Hematopoietic multipotent progenitor cell treated with erythropoietin and hydrocortisone succinate and interleukin-3 and kit ligand, for 8 days (in vitro differentiated cells): Measurements from ENCODE around the gene ADAMTS13.

Experiments
- DNase-seq: peaks from one replicate; pipeline ENCODE4 v3.0.0-alpha.2; 2015

Gene ADAMTS13

DNA sequence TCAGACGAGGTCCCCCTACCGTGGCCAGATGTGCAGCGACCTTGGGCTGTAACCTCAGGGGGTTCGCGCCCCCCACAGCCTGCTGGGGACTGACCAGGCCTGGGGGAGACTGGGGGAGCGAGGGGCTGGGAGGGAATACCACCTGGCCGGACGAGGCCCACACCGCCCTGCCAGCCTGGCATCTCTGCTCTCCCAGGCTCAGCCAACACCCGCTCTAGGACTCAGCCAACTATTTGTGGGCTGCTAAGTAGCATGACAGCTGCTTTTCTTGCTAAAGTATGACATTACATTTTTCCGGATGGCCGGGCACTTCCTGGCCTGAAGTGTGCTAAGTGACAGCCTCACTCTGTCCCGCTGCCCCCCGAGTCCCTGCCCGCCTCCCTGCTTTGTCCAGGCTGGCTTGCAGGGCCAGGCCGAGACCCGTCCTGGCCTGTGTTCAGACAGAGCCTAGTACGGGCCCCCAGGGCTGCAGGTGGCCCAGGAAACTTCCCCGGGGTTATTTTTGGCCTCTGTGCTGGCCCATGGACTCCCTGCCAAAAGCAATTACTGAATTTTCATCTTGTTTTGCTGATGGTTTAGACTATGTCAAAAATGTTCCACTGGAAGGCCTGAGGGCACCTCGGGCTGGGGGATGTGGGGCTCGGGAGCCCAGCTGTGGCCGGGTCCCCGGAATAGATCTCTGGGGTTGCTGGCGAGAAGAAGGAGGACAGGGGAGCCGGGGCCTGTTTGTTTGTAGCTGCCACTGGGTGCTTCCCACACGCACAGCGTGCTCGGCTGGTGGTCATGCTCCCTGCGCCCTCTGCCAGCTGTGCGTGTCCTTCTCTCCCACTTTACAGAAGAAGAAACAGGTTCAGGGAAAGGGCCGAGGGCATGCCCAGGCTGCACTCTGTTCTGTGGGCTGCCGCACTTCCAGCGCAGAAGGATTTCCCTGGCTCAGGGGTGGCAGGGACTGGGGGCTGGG, 70.2 kb downstream of the ADAMTS13 start:
- DNase-seq: no peak

DNA sequence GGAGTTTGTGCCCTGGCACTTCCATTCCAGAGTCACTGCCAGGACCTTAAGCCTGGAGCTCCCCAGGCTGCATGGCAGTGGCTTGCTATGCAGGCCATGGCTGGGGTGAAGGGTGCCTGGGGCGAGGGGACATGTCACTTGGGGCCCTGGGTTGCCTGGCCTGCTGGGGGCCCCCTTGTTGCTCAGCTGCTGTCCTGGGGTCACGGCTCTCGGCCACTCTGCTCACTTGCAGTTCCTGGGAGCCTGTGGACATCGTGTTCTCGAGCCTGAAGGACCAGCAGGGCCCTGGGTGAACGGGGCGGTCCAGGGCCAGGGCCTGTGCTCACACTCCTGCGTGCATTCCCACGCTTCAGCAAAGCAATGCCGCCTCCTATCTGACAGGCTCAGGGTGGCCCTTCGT, 71.3 kb downstream of the ADAMTS13 start:
- DNase-seq: no peak

DNA sequence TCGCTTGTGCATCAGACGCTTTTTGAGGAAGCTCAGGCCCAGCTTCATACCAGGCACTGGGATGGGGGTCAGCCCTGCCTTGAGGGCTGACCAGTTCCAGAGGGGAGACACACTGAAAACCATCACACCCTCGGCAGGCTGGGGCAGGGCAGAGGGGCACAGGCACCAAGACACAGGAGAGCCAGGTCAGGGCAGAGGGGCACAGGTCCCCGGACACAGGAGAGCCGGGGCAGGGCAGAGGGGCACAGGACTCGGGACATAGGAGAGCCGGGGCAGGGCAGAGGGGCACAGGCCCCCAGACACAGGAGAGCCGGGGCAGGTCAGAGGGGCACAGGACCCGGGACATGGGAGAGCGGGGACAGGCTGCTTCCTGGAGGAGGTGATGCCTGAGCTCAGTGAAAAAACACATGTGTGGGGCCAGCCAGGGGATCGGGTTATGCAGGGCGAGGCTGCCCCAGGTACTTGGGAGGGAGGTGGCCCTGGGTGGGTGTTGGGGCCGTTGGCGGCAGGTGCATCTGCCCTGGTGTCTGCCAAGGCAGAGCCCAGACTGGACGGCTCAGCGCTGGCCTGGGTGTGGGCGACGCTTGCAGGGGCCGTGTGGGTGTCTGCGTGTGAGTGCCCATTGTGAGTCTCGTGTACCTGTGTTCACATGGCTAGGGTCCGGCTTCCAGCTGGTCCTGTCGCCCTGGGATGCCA, 71.8 kb downstream of the ADAMTS13 start:
- DNase-seq: no peak

GRCh38 chr9:133494636-133495326, 72.6 kb downstream of the ADAMTS13 start:
- DNase-seq: no peak

- no peak for DNase-seq
Measured at GRCh38 chr9:133495327-133496293, 73.4 kb downstream of the ADAMTS13 start.

DNA sequence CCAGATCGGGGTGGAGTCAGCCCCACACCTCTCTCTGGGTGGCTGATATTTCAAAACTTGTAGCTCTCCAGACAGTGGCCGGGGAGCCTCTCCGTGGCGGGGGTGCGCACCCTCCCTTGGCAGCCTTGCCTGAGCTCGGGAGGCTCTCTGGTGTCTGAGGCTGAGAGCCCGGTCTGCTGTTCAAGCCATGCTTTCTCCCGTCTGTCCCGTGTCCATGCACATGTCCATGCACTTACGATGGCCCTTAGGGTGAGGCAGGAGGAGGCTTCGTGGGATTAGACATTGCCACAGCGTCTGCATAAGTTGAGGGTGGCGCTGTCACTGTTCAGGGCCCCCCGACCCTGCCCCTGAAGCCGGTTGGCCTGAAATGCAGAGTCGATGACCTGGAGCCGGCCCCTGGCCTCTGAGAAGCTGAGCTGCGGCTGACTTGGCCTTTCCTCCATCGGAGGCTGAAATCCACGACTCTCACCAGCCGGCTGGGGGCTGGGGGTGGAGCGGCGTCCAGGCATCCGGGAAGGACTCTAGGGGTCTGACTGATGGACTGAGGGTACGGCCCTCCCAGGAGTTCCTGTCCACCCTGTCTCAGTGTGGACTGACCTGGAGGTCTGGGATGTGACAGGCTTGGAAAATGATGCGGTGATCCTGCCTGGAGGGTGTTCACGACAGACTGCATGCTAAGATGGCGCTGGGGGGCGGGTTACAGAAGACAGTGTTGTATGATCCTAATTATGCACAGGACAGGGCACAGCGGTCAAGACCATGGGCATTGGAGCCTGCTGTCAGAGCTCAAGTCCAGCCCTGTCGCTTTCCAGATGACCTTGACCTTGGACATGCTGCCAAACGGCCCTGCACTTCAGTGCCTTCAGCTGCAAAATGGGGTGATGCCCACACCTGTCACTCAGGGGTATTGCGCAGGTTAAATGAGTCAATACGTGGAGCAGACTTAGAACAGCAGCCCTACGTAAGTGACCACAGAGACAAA, 75.0 kb downstream of the ADAMTS13 start:
- DNase-seq: no peak

DNA sequence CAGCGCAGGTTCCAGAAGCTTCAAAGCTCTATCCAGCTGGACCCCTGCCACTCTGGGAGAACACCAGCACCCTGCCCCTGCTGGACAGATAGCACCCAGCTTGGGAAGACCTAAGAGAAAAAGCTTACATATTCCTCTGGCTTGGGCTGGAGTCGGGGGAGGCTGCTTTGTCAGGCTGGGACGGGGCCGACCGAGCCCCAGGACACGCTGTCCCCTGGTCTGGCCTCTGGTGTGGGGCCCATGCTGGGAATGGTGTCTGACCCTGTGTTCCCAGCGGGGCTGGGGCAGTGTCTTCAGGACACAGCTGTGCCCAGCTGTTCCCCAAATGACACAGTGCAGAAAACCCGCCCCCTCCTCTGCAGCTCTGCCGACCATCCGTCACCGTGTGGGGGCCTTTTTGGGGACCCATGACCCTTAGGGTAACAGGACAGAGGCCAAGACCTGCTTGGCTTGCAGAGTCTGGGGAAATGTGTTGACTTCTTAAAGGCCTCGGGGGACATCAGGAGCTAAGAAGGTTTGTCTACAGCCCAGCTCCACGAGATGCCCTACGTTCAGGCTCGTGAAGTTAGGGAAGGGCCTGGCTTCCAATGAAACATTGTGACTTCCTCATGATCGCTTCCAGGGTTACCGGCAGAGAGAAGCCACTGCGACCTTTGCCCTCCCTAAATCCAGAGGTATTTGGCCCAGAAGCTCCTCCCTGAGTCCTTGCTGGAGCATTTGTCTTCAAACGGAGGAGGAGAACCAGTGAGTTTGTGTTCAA, 77.1 kb downstream of the ADAMTS13 start:
- no peak for DNase-seq

GRCh38 chr9:133499892-133500270, 77.7 kb downstream of the ADAMTS13 start:
- DNase-seq: no peak

- no peak for DNase-seq
Measured at GRCh38 chr9:133502112-133502511, 79.9 kb downstream of the ADAMTS13 start.

DNA sequence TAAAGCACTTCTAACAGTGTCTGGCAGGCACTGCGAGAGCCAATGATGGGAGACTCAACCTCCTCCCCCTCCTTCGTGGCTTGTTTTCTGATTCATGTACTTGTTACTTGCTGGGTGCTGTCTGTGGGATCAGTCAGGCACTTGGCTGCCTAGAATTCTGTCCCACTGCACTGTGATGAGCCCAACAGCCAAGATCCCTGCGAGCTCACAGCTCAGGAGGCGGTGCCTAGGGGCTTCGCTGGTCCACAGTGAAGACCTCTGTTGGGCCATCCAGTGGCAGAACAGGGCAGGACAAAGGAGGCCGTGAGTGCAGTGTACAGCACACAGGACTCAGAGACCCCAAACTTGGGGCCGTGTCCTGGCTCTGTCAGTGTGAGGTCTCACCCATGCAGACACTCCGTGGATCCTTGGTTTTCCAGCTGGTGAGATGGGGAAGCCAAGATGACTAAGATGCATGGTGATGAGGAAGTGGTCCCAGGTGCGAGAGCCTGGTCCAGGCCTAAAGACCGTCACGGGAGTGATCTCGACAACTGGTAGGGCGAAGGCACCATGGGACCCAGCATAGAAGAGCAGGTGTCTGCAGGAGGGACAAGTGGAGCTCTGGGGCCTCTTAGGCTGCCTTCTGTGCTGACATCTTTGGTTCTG, 83.1 kb downstream of the ADAMTS13 start:
- DNase-seq: no peak

DNA sequence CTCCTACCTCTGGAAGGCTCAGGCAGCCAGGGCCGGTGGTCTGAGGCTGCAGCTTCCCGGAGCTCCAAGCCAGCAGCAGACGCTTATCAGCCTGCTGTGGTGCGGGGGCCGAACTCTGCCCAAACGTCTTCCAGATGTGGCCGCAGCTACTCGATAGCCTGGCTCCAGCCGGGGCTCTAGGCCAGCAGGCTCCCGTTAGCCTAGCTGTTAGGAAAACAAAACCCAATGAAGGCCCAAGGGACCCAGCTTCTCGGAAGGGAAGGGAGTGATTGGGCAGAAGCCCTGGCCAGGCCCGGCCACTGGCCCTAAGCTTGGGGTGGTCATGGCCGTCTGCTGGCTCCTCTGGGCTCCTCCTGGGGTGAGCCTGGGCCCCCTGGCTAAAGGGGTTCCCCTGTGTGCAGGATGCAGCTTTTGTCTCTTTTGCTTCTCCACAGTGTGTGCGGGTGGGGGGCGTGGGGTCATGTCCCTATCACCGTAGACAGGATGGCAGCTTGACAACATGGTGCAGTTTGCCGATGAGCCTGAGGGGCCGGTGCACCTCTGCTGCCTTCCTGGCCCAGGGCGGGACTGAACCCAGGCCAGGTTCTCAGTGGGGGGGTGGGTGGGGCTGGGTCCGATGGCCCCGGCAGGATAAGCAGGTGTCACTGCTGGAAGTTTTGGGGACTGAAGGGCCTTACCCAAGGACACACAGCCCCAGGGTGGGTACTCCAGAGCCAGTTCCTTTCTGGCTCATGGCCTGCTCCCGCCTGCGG, 83.9 kb downstream of the ADAMTS13 start:
- DNase-seq: no peak

DNA sequence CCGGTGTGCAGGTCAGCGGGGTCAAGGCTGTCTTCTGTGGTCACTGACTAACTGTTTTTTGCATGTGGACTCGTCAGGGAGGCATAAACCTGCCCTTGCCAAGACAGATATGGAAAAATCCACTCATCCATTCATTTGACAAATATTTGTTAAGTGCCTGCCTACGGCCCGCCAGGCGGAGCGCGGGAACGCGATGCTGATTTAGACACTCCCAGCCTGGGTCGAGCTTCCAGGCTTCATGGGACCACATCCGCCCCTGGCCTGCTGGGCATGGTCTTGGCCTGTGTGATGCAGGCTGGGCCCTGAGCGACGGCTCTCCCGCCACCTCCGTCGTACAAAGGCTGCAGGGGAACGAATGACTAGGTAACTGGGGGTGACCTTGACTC, 84.5 kb downstream of the ADAMTS13 start:
- DNase-seq: no peak

GRCh38 chr9:133507246-133507965, 85.2 kb downstream of the ADAMTS13 start:
- DNase-seq: no peak

DNA sequence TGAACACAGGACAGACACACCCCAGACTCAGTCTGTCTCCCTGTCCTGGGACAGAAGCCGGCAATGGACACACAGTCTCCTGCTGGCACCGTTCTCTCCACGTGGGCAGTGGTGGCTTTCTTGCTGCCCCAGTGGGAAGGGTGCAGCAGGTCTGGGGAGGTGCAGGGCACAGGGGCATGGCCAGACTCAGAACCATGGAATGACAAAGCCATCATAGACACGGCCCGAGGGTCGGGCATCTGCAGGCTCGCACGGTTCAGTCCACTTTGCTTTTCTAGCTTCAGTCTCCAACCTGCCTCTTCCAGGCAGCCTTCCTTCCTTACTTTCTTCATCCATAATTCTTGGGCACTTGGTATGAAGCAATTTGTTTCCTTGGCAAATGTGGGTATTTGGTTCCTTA, 85.9 kb downstream of the ADAMTS13 start:
- DNase-seq: no peak
